NCI-H1417 treated with DMSO at 0.1 percent for 48 hours (cell line): ENCODE data around the gene PCSK9.
"Not testable (repeated sequence)": the region's sequence is repeated elsewhere in the genome, so short reads cannot be mapped to it uniquely, and the experiment has no call there.

Experiments
- DNase-seq: peaks from one replicate; lab custom pipeline; 2025; lab: John Stamatoyannopoulos, UW

The PCSK9 gene

DNA sequence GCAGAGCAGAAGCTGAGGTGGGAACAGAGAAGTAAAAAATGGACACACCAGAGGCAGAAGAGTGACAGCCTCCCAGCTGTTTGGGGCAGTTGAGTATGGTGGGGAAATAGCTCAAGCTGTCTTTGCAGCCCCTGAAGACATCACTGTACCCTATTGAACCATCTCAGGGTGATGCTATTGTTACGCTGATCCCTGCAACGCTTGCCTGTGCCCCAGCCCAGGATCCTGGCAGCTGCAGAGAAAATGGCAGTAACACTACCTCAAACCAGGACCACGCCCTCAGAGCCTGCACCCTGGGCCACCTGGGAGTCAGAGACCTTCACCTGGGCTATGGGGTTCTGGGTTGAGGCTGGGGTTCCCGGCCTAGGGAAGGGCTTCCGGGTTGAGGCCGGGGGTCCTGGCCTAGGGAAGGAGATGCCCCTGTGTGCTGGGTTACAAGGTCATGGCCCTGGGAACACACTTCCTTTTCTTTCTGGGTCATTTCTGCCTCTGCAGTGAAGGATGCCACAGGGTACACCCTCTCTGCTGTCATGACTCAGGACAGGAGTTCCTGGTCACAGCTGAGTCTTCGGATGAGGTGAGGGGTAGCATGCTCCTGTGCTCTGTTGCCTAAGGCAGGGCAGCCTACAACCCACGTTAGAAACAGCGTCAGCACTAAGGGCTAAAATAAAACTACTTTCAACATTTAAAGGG lies 29.0 kb upstream of the PCSK9 start:
- DNase-seq, result no peak

DNA sequence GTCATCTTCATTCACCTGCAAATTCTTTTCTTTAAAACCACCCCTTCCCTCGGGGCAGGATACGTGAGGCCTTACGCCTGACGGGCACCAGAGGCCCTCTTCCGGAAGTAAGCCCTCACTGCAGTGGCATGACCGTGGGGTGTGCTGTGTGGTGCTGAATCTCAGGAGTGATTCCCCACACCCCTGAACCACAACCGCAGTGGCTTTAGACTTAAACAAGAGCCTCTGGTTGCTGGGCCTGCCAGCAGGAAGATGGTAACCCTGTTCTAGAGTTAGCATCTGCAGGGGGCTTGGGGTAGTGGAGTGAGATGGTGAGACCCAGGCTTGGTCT lies 28.5 kb upstream of the PCSK9 start:
- DNase-seq, result no peak

DNA sequence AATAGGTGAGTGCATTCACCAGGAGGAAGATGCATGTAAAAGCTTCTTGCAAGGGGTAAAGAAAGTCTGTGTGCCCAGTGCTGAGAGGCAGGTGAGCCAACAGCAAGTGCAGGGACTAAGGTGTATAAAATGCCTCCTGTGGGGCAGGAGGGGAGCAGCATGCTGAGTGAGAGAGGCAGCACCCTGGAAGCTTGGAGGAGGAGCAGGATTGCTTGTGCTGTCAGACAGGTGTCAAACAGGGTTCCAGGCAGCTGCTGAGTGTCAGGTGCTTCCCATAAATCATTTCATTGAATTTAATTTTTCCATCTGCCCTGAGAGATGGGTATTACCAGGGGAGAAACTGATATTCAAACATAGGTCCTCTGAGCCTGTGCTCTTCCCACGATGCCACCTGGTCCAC lies 26.7 kb upstream of the PCSK9 start:
- peak; percentile 84 for DNase-seq

DNA sequence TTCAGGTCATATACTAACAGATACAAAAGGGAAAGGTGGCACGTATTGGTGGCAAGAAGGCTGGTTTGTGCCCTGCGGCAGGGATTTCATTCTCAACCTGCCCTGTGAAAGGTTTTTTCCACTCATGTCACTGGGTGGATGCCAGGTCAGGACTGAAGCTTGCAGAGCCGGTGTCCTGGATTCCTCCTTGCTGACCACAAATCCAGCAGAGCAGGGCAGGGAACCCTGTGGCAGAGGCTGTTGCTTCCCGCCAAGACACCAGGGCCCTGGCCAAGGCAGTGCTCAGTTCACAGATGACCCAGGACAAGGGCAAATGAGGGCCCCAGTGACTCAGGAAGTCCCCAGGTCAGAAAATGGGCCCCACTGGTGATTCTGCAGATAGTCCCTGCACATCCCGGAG lies 24.2 kb upstream of the PCSK9 start:
- DNase-seq, result no peak

GRCh38 chr1:55015731-55016620 lies 23.4 kb upstream of the PCSK9 start:
- no peak for DNase-seq

- DNase-seq, result no peak
Measured at GRCh38 chr1:55018395-55018794, 21.0 kb upstream of the PCSK9 start.

DNA sequence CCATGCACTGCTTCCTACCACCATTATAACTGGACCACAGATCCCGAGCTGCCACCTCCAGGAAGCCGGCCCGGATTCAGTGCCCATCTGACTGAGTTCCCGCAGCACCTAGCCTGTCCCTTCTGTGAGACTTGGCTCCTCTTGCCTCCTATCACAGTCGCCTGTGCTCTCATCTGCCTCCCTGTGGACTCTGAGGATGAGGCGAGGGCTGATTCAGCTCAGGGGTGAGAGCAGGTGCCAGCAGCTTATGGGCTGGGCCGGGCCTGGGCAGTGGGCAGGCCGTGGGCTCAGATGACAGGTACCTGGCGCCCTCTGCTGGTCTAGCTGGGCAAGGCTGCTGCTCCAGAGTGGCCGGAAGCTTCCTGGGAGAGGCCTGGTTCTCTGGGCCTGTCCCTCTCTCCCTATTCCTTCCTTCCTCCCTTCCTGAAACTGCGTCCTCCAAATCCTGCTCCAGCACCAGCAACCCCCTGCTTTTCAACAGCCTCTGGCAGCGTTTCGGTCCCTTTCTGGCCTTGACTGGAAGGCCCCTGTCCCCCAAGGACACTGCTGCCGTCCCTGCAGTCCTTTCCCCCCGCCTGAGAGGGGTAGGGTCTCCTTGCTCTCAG lies 17.3 kb upstream of the PCSK9 start:
- DNase-seq, result no peak

GRCh38 chr1:55024163-55024562 lies 15.2 kb upstream of the PCSK9 start:
- DNase-seq, result not testable (repeated sequence)

- DNase-seq, result not testable (repeated sequence)
Measured at GRCh38 chr1:55026682-55027081, 12.7 kb upstream of the PCSK9 start.

DNA sequence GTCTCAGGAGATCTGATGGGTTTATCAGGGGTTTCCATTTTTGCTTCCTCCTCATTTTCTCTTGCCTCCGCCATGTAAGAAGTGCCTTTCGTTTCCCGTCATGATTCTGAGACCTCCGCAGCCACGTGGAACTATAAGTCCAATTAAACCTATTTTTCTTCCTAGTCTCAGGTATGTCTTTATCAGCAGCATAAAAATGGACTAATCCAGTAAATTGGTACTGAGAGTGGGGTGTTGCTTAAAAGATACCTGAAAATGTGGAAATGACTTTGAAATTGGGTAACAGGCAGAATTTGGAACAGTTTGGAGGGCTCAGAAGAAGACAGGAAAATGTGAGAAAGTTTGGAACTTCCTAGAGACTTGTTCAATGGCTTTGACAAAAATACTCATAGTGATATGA lies 8.2 kb upstream of the PCSK9 start:
- DNase-seq, result not testable (repeated sequence)

- DNase-seq, result no peak
Measured at GRCh38 chr1:55033265-55033614, 6.1 kb upstream of the PCSK9 start.

DNA sequence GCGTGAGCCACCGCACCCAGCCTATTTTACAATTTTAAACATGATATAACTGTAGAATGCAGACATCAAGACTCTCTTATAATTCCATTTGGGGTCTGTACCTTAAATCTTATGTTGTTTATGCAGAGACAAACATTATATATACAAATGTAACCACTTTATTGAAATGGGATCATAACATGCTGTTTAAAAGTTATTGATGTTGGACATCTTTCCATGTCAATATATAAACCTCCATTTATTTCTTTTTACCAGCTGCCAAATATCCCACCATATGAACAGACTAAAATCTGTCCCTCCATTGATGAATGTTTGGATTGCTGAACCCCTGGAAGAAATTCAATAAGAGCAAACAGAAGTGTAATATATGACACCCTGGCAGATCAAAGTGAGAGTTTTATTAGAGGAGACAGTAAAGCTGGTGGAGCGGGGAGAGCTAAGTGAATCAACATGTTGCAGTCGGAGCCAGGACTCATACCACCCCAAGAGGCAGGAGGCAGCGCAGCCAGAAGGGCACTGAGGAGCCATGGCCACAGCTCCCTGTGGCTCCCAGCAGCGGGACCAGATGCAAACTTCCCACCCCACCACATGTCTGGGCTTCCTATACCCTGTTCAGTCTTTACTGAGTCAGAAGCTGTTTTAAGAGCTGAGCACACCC lies 4.7 kb upstream of the PCSK9 start:
- DNase-seq, result no peak

DNA sequence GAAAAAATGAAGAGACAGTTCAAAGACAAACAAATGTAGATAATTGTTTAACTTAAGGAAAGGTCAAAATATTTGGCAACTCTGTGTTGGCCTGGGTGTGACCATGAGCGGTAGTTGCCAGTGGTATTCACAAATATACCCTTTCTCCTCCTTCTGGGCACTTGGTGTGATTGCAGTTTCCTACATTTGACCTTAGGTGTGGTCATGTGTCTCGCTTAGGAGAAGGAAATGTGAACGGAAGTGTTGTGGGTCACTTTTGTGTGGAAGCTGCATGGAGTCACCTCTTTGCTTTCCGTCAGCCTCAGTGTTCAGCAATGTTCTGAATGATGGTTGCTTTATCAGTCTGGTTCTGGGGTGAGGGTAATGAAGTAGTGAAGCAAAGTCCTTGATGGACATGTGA lies 3.4 kb upstream of the PCSK9 start:
- DNase-seq, result no peak

DNA sequence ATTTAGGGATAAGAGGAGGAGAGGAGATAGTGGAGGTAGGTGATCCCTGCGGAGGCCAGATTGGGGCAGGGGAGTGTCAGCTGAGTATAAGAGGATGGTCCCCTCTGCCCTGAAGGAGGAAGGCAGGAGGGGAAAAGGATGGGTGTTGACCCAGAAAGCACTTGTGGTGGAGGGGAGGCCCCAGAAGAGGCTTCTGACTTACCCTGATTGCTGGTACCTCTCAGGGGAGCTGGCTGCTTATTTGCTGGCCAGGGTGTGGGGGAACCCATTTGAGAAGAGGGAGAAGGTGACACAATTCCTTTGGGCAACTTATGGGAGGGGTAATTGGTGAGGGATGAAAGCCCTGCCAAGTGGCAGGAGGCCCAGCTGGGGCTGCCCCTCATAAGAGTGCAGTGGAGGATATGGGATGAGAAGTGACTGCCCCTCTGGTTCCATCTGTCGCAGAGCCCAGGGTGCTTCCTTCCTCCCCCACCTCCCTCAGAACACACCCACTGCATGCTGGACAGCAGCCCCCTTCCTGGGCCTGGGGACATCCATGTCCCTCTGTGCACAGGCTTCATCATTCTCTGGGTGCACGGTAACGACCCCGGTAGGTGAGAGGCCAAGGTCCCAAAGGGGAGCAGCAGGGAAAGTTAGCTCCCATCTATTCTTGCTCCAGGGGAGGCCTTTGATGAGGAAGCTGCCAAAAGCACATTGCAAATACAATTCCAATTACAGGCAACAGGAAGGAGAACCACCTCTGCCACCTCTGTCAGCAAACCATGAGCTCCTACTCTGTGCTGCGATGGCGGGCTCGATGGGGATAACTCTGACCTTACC lies 1.4 kb upstream of the PCSK9 start:
- DNase-seq, result no peak

DNA sequence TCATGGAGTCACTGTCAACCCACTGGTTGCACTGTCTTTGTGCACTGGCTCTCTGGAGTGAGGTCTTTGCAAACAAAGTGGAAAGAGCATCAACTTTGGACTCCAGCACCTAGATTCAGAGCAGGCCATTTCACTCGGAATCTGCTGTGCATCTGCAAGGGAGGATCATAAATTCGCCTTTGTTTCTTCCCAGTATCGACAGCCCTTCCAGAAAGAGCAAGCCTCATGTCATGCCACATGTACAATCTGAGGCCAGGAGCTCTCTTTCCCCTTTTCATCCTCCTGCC lies 853 bp upstream of the PCSK9 start:
- no peak for DNase-seq

DNA sequence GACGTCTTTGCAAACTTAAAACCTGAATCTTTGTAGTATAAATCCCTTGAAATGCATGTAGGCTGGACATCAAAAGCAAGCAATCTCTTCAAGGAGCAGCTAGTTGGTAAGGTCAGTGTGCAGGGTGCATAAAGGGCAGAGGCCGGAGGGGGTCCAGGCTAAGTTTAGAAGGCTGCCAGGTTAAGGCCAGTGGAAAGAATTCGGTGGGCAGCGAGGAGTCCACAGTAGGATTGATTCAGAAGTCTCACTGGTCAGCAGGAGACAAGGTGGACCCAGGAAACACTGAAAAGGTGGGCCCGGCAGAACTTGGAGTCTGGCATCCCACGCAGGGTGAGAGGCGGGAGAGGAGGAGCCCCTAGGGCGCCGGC lies 390 bp upstream of the PCSK9 start:
- DNase-seq, result no peak

DNA sequence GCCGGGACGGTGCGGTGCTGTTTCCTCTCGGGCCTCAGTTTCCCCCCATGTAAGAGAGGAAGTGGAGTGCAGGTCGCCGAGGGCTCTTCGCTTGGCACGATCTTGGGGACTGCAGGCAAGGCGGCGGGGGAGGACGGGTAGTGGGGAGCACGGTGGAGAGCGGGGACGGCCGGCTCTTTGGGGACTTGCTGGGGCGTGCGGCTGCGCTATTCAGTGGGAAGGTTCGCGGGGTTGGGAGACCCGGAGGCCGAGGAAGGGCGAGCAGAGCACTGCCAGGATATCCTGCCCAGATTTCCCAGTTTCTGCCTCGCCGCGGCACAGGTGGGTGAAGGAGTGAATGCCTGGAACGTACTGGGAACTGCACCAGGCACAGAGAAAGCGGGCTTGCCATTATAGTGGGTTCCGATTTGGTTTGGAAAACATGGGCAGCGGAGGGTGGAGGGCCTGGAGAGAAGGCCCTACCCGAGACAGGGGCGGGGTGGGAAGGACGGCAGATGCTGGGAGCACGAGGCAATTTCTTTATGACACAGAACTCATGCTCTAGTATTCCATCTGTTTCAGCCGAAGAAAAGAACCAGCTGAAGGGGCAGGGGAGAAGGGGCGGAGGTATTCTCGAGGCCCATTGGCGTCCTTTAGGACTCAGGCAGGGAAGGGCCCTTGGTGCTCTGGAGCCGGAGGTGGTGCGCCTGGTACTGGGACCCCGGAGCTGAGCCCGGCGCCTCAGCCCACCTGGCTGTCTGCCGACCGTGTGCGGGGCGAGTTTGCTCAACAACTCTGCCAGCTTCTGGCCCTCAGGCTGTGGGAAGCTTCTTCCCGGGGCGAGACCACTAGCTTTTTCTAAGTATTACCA lies 960 bp downstream of the PCSK9 start:
- no peak for DNase-seq

- no peak for DNase-seq
Measured at GRCh38 chr1:55040933-55041494, 1.7 kb downstream of the PCSK9 start.

- DNase-seq, result no peak
Measured at GRCh38 chr1:55041613-55042012, 2.3 kb downstream of the PCSK9 start.

DNA sequence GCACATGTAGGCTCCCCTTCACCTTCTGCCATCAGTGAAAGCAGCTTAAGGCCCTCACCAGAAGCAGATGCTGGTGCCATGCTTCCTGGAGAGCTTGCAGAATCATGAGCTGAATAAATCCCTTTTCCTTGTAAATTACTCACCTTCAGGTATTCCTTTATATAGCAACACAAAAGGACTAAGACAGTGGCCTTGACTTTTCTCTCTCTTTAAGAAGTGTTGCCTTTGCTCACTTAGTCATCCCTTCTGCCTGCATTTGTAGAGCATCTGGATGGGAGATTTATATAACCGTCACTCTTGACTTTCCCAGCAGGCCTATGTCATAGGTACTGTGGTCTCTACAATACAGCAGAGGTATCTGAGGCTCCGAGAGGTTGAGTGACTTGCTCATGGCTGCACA lies 3.7 kb downstream of the PCSK9 start:
- DNase-seq, result no peak

GRCh38 chr1:55043726-55044125 lies 4.4 kb downstream of the PCSK9 start:
- DNase-seq, result no peak
